Ishikawa (cell line): ENCODE measurements around the gene IFIH1.

Experiments
- CEBPB ChIP-seq: IDR thresholded peaks from 2 replicates; pipeline ENCODE4 v1.6.1; 2012
- CREB1 ChIP-seq: IDR thresholded peaks from 2 replicates; pipeline ENCODE4 v1.6.1; 2012; ENCODE audit warnings: low read depth
- EGR1 ChIP-seq: IDR thresholded peaks from 2 replicates; pipeline ENCODE4 v1.6.1; 2012
- EP300 ChIP-seq: IDR thresholded peaks from 2 replicates; pipeline ENCODE4 v1.6.1; 2012; ENCODE audit warnings: borderline replicate concordance
- FOXM1 ChIP-seq: IDR thresholded peaks from 2 replicates; pipeline ENCODE4 v1.6.1; 2012; ENCODE audit warnings: low read depth, borderline replicate concordance
- MAX ChIP-seq: IDR thresholded peaks from 2 replicates; pipeline ENCODE4 v1.6.1; 2012
- NFIC ChIP-seq: IDR thresholded peaks from 2 replicates; pipeline ENCODE4 v1.6.1; 2012
- RAD21 ChIP-seq: IDR thresholded peaks from 2 replicates; pipeline ENCODE4 v1.6.1; 2012; ENCODE audit warnings: low read depth
- REST ChIP-seq: IDR thresholded peaks from 2 replicates; pipeline ENCODE4 v1.6.1; 2012; ENCODE audit warnings: low read depth, mild to moderate bottlenecking
- TAF1 ChIP-seq: IDR thresholded peaks from 2 replicates; pipeline ENCODE4 v1.6.1; 2012; ENCODE audit warnings: low read depth, mild to moderate bottlenecking
- TCF12 ChIP-seq: IDR thresholded peaks from 2 replicates; pipeline ENCODE4 v1.6.1; 2012; ENCODE audit warnings: low read depth
- TEAD4 ChIP-seq: IDR thresholded peaks from 2 replicates; pipeline ENCODE4 v1.6.1; 2012
- USF1 ChIP-seq: IDR thresholded peaks from 2 replicates; pipeline ENCODE4 v1.6.1; 2012
- YY1 ChIP-seq: IDR thresholded peaks from 2 replicates; pipeline ENCODE4 v1.6.1; 2012; ENCODE audit warnings: low read depth
- ZBTB7A ChIP-seq: IDR thresholded peaks from 2 replicates; pipeline ENCODE4 v1.6.1; 2012; ENCODE audit warnings: low read depth

The IFIH1 gene

GRCh38 chr2:162308747-162309503 is 9.6 kb downstream of the IFIH1 start:
- TF ChIP-seq YY1 (no peak), USF1 (no peak), EP300 (no peak), REST (no peak), NFIC (no peak), CREB1 (no peak), TEAD4 (no peak), RAD21 (no peak), TCF12 (no peak), TAF1 (no peak), ZBTB7A (no peak), FOXM1 (no peak), MAX (no peak)

- TF ChIP-seq ZBTB7A: no peak
- no peak for TF ChIP-seq YY1
- TF ChIP-seq NFIC: no peak
- no peak for TF ChIP-seq REST
- TF ChIP-seq TAF1: no peak
- TF ChIP-seq USF1: no peak
- no peak for TF ChIP-seq EGR1
- no peak for TF ChIP-seq MAX
- TF ChIP-seq EP300: no peak
- TF ChIP-seq CEBPB: no peak
- TF ChIP-seq TCF12: no peak
- TF ChIP-seq CREB1: no peak
Observed at GRCh38 chr2:162305901-162306300, 12.6 kb downstream of the IFIH1 start.

GRCh38 chr2:162301877-162302276 is 16.6 kb downstream of the IFIH1 start:
- TF ChIP-seq CREB1 (no peak), MAX (no peak), YY1 (no peak), EP300 (no peak), NFIC (no peak), RAD21 (no peak), TCF12 (no peak), CEBPB (no peak), TAF1 (no peak), REST (no peak), FOXM1 (no peak)

GRCh38 chr2:162301151-162301804 is 17.2 kb downstream of the IFIH1 start:
- no peak for TF ChIP-seq ZBTB7A
- TF ChIP-seq RAD21: peak; percentile 59
